GM18508 (cell line): ENCODE results near the gene BEST3.
"Not testable (repeated sequence)": the region's sequence is repeated elsewhere in the genome, so short reads cannot be mapped to it uniquely, and the experiment has no call there.

ENCODE experiments used
- ATAC-seq: cut with Tn5 transposase; IDR thresholded peaks from one replicate; pipeline ENCODE4 v1.9.1; 2021; ENCODE audit warnings: moderate number of reproducible peaks; ENCODE audit not compliant: insufficient read depth, unreplicated experiment

BEST3 gene

DNA sequence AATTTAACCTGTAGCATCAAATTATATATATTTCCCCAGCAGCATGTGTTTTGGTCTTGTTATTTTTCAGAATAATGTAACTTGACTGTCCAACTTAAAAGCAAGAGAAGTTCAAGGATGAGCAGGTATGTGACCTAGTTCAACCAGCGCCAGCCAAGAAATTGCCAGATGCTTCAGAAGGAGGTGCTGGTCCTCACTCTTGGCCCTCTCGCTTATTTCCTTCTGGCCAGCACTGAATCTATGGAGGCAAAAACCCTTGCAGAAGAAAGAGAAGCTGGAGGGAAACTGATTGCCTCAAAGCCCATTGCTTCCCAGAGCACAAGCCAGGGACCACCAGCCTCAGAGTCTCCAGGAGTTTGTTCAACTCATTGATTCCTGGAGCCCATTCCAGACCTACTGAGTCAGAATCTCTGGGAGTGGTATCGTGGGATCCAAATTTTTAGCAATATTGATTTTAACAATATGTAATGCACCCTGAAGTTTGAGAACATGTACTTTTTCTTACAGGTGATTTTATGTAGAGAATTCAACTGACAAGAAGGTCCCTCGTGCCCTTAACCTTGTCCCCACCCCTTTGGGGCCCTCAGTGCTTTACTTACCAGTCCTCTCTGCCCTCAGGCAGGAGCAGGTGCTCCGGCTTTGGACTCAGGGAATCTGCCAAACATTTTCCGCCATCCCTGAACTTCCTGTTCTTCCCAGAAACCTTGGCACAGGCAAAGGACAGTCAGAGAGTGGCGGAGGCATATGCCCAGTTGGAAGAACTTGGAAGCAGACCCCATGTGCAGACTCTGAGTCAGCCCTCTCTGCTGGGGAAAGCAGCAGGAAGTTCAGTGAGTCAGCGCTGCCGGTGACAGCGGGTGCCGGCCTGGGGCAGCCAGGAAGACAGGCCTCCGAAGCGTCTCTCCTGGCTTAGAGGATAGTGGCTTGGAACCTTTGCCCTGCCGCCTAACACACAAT is 10.4 kb downstream of the BEST3 start:
- no peak for ATAC-seq

DNA sequence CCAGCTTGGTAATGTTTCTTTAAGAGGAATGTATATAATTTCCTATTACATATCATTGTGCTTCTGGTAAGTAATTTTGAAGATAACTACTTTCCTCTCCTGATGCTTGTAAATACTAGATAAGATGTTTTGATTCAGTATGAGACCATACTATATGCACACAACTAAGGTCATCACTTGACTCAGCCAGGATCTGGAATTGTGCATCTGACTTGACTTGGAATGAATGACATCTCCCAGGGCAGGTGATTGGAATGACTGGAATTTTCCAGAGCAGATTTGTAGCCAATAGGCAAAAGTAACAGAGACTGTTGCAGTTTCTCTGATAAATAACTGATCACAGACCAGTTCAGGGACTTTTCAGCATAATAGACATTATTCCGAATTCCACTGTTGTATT is 11.1 kb downstream of the BEST3 start:
- no peak for ATAC-seq

DNA sequence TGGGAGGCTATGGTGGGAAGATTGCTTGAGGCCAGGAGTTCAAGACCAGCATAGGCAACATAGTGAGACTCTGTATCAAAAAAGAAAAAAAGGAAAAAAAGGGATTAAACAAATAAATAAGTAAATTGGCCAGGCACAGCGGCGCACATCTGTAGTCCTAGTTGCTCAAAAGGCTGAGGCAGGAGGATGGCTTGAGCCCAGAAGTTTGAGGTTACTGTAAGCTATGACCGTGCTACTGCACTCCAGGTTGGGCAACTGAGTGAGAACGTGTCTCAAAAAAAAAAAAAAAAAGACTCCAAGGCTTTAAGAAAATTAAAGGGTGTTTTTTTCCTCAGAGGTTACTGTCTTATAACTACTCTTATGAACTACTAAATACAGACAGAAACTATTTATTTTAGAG is 11.7 kb downstream of the BEST3 start:
- no peak for ATAC-seq

DNA sequence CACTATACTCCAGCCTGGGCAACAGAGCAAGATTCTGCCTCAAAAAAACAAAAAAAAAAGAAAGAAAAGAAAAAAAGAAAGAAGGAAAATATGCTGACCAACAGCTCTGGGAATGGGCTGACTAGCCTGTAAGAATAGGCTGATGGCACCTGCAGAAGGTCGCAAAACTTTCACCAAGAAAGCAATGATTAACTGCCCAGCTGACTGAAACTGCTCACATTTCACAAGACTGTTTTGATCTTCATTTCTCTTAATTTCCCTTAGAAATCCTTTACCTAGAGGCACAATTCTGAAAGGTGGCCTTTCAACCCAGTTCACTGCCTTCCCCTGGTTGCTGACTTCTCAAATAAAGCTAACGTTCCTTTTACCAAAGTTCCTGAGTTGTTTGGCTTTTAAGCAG is 12.4 kb downstream of the BEST3 start:
- ATAC-seq = no peak

DNA sequence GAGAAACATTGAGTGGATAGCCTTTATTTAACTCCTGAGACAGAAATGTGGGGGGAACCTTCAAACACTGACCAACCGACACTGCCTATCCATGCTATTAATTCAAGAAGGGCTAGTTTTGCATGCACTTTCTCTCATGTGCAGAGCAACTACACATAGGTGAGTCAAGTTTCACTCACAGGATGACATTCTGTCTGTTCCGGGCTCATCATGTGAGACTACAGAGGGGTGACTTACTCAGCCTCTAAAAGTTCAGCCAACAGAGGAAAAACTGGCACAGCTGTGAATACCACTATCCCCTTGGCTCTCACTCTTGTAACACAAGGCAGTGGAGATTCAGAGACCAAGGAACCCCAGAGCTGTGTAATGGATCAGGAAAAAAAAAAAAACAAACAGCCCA is 13.3 kb downstream of the BEST3 start:
- peak; percentile 55 for ATAC-seq

DNA sequence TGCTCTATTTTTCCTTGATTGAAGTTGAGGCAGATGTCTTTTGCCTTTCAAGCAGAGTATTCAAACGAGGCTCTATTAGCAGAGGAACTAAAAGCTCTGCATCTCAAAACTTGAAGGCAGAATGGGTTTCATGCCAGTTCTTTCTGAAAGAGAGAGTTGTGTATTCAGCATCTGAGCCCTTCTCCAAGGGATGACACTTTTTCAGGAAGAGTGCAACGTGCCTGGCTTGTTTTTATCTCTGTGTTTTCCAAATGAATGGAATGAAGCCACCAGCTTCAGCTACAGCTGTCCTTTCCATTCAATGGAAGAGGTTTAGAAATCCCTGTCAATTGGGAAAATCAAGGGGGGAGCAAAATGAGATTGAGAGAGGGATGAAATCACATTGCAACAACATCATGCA is 14.6 kb downstream of the BEST3 start:
- no peak for ATAC-seq

DNA sequence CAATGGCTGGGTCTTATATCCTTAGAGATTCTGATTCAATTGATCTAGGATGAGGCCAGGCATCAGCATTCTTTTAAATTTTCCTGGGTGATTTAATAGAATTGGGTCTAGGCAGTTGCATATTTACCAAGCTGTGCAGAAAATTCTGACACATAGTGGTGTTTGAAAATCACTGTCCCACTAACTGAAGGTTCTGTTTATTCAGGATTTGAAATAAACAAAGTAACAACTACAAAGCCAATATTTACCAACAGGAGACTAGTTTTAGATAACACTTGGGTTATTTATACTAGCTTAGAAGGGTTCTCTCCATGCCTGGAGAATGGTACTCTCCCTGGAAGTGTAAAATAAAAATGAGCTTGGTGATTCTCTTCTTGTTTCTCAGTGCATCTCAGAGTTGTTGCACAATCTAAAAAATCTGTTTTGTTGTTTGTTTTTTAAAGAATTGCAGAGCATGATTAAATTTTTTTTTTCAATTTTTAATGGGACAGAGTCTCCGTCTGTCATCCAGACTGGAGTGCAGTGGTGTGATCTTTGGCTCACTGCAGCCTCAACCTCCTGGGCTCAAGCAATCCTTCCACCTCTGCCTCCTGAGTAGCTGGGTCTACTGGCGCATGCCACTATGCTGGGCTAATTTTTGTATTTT is 16.9 kb downstream of the BEST3 start:
- ATAC-seq = no peak

DNA sequence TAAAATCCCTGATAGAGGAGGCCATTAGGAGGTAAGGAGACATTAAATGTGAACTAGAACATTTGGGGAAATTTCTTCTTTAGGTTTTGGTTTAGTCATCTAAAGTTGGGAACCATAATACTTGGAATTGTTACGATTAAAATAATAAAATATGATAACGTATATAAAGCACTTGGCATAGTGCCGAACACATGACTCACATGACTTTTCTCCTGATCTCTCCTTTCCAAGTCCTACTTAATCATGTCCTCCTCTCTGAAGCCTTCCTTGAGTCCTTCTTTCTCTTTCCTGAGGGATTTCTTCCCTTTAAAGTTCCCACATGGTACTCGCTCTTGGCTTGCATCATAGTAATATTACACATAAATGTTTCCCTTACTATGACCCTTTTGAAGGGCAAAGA is 20.0 kb downstream of the BEST3 start:
- no peak for ATAC-seq

DNA sequence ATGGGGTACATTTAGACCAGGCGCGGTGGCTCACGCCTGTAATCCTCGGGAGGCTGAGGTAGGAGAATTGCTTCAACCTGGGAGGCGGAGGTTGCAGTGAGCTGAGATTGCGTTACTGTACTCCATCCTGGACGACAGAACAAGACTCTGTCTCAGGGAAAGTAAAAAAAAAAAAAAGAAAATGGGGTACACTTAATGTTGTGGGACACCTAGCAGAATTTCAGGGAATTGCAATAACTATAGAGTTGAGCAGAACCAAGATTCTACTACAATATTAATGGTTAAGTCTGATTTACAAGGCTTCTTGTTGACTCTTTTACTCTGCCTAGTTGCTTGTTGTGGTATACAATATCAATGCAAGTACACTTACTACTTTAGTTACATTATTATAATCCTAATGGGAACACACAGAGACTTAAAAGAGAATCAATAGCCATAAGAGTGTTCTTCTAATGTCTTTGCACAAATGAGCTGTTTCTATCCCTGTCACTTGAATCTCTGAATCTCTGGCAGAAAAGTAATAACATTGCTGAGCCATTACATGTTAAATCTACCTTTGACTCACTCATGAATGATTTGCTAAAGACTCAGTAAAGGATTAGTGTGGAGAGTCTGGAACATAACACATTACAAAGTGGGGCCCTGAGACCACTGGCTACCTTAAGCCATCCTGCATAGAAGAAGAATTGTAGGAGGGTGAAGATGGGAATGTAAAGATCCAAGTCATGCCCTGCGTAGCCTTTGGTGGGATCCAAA is 22.7 kb downstream of the BEST3 start:
- no peak for ATAC-seq

DNA sequence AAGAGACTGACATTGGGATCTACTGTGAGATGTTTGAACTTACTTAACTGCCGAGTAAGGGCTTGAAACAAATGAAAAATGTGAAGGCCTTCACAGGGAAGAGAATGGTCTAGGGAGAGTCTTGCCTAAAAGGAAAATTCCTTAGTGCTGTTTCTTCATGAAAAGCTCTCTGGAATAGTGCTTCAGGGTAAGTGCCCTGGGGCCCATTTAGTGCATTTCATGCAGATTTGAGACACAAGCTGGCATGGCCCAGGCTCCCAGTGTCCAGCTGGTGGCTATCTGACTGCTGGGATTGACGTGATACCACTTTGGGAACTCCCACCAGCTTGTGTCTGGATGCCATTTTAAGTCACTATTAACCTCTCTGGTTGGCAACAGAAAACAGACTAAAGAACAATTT is 26.9 kb downstream of the BEST3 start:
- ATAC-seq = no peak

DNA sequence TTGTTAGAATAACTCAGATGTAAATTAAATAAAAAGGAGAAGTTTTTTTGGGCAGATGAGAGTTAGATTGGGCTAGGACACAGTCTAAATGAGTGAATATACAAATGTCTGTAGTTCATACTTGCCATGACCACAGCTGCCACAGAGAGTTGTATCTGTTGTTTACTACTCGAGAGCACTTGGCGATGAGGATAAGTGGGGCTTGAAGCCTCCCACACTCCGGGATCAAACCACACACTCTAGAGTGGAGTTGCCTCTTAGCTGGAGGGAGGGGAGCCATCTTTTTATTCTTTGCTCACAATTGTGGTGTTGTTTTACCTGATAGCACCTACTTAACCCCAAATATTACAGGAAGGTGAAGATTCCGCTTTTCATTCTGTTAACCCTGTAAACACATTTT is 27.5 kb downstream of the BEST3 start:
- ATAC-seq = no peak

DNA sequence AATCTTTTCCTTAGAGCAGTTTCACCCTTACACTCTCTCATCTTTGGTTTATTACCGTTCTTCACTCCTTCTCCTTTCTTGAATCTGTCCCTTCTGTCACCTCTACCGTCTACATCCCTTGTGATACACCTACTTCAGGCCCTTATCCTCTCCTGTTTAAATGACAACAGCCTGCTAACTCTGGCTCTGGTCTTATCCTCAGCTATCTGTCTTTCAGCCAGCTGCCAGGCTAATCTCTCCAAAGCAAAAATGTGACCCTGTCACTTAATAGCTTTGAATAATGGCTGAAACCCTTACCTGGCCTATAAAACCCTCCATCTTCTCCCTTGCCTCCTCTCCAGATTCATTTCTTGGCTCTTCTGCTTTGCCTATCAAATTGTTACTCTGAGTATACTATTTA is 32.3 kb downstream of the BEST3 start:
- no peak for ATAC-seq

DNA sequence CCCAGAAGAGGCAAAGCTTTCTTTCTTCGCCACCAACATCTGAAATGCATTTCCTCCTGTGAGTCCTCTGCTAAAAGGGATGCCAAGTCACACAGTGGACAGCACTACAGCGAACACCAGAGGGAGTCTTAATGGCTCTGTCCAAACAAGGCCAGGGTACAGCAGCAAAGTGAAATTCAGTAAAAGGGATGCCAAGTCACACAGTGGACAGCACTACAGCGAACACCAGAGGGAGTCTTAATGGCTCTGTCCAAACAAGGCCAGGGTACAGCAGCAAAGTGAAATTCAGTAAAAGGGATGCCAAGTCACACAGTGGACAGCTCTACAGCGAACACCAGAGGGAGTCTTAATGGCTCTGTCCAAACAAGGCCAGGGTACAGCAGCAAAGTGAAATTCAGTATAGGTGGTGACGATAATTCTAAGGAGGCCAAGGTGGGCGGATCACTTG is 34.1 kb downstream of the BEST3 start:
- not testable (repeated sequence) for ATAC-seq

DNA sequence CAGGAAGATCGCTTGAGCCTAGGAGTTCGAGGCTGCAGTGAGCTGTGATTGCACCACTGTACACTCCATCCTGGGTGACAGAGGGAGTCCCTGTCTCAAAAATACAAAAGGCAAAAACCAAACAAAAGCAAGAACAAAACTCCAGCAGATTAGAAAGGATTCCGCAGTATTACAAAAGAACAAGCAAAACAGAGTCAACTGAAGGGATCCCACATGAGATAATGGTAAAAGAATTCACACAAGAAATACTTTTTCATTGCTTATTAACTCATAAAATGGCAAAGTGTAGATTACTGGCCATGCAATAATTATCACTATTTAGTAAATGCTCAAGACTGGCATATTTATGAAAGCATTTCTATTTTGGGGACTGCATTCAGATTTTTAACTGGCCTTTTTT is 35.4 kb downstream of the BEST3 start:
- ATAC-seq = no peak

DNA sequence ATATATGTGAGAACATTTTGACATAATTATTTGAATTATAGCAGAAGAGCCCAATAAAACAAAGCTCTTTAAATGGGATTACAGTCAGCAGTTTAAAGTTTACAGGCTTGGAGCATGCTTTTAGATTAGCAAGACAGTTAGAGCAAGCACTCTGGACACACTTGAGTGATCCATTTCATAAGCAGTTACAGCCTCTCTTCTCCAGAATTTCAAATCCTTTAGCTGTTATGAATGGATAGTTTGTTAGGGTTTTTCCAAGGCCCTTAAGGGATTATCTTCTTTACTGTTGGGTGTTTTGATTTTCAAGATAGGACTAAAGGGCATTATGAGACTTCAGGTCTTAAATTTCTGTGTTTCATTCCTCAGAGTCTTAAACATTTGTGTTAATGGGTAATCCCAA is 36.3 kb downstream of the BEST3 start:
- no peak for ATAC-seq

DNA sequence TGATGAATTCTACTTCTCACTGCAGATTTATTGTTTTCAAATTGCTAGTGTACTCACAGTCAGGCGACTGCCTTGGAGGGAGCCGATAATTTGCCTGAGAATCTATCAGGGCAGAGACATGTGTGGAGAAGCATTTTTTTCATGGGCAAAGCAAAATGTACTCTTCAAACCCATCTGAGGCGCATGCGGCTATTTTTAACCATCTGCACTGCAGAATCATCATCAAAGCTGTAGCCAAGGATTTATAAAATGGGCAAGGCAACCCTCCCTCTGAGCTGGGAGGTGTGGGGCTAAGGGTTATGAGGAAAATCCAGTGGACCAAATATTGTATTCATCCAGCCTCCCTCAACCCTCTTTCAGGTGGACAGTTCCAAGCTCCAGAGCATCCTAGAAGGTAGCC is 37.7 kb downstream of the BEST3 start:
- ATAC-seq = no peak

DNA sequence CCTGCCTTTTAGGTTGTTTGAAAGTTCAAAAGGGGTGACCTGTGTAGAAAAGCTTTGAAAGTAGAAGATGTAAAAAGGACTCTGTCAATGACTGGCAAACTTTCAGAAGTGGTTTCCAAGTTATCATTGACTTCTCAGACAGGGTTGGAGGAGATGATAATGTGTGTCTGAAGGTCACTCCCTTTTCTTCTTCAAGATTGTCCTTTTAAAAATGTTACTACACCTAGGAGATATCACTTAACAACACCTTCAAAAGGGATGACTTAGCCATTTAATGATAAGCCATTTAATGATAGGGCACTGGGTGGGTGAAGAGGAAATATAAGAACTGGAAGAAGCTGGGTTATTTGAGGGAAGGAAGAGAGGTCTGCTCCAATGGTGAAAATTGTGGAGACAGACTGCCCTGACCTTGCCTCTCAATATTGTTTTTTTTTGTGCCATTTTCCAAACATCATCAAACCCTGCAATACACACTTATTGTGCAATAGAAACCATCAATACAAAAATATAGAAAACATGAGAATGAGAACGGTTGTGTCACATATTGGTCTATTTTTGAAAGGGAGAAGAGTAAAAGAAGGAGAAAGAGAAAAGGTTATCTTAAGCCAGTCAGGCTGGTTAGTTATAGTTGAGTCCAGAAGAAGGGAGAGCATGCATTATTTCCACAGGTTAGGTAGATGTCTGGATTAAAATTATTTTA is 38.8 kb downstream of the BEST3 start:
- ATAC-seq = no peak

DNA sequence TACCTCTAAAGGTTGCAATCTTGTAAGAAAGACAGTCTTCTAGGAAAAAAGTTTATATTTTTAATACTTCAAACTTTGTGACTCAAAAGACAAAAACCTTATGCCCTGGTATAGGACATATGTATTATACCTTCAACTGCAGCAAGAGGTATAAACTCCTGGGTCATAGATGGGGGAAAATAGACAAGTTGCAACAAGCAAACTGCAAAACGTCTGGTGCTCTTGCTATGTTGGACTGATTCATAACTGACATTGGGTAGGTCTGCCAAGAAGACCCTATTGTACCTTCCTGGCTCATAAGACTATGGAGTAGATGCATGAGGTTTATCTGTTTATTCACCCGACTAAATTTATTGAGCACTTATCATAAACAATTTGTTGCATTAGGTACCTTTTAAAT is 40.9 kb downstream of the BEST3 start:
- no peak for ATAC-seq

DNA sequence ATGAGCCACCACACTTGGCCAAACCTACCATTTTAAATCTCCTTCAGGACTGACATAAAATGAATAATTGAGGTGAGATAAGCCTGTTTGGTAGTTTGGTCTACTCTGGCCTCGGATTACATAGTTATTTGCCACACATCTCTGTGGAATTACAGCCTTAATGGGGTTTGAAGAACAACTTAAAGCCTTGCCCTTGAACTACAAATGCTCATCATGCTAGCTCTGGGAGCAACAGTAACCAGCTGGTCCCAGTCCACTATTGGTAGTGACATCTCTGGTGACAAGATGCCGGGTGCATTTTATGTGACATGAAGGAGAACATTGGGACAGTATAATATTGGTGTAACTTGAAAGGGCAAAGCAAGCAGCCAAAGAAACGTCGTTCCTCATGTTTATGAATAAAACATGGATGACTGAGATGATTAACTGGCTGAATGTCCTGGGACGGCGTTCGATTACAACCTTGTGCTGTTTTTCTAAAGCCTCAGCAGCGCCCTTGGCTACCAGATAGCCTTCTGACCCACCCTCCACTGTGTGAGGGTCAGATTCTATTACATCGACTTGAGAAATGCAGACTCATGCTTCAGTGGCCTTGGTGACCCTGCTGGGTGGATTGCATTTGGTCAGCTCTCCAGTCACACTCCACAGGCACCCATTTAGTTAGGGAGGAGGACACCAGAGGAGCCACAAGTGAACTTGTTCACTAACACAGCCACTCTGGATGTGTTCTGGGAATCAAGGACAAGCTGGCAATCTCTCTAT is 41.5 kb downstream of the BEST3 start:
- ATAC-seq = no peak
